Kidney epithelial cell (primary cell): Measurements from ENCODE around the gene KIRREL1. TPM values are rescaled to one million over a fixed set of nuclear protein-coding genes. Genes with fewer than 3 reads are reported as not detected.
A peak's percentile ranks its signal among the peaks of the same experiment; 100 is the strongest.

Experiments used
- DNase-seq: peaks from one replicate; pipeline ENCODE4 v3.0.0-alpha.2; 2010; ENCODE audit warnings: low read depth
- H3K27me3 ChIP-seq: 2 replicates; pipeline ENCODE4 v1.6.0; 2011; ENCODE audit warnings: low read length; ENCODE audit not compliant: control insufficient read depth, insufficient read depth
- H3K36me3 ChIP-seq: 2 replicates; pipeline ENCODE4 v1.5.1; 2011; ENCODE audit warnings: low read length; ENCODE audit not compliant: control insufficient read depth, insufficient read depth
- H3K4me3 ChIP-seq: 2 replicates; pipeline ENCODE4 v1.5.1; 2011; ENCODE audit warnings: low read depth, mild to moderate bottlenecking, control low read depth, low read length
- total RNA-seq: library from RNA; depleted of rRNA; stranded (reverse); fragments of >200 nt; gene quantifications from 2 replicates; pipeline ENCODE4 v1.2.3, GENCODE V29; 2015
- TF ChIP-seq, protein P1 (sequence below): IDR thresholded peaks from 2 replicates; pipeline ENCODE4 v1.5.1; 2011; ENCODE audit warnings: mild to moderate bottlenecking, moderate library complexity, low read length, control low read depth, inconsistent platforms; ENCODE audit not compliant: insufficient read depth, poor library complexity, severe bottlenecking

The KIRREL1 gene
- total RNA-seq, 1 donor from 2014 or later: 119 TPM

DNA sequence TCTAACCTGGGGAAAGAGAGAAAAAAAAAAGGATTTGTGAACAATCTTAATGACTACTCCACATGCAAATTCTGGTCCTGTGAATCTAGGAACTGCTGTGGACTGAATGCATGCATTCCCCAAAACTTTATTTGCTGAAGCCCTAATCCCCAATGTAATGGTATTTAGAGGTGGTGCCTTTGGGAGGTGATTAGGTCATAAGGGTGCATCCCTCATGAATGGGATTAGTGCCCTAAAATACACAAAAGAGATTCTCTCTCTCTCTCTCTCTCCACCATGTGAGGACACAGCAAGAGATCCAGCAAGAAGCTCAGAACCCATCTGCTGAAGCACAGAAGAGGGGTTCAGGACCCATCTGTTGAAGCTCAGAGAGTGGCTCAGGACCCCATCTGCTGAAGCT, 26.2 kb upstream of the KIRREL1 start:
- TF ChIP-seq, protein P1, sequence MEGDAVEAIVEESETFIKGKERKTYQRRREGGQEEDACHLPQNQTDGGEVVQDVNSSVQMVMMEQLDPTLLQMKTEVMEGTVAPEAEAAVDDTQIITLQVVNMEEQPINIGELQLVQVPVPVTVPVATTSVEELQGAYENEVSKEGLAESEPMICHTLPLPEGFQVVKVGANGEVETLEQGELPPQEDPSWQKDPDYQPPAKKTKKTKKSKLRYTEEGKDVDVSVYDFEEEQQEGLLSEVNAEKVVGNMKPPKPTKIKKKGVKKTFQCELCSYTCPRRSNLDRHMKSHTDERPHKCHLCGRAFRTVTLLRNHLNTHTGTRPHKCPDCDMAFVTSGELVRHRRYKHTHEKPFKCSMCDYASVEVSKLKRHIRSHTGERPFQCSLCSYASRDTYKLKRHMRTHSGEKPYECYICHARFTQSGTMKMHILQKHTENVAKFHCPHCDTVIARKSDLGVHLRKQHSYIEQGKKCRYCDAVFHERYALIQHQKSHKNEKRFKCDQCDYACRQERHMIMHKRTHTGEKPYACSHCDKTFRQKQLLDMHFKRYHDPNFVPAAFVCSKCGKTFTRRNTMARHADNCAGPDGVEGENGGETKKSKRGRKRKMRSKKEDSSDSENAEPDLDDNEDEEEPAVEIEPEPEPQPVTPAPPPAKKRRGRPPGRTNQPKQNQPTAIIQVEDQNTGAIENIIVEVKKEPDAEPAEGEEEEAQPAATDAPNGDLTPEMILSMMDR: no peak
- no peaks in the 10 kb centered on the region for H3K36me3 ChIP-seq
- no peaks in the 10 kb centered on the region for H3K27me3 ChIP-seq
- DNase-seq: no peak
- no peak overlapping the region for H3K4me3 ChIP-seq

DNA sequence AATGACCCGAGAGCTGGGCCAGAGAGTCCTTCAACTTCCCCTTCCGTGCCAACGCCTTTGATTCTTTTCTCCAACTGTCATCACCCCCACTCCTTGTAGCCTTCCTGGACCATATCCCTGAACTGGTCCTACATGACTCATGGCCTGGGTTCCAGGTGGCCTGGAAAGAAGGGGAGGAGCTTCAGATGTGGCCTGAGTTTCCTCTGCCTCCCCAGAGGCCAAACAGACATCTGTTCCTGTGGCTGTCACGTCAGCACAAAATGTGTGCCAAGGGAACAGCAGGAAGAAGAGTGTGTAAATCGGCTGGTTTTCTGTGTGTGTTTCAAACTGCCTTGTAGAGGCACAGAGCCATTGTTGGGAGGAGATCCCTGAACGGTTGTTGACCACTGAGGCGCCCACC, 24.9 kb upstream of the KIRREL1 start:
- TF ChIP-seq, protein P1: no peak
- peak; percentile 92 for DNase-seq

DNA sequence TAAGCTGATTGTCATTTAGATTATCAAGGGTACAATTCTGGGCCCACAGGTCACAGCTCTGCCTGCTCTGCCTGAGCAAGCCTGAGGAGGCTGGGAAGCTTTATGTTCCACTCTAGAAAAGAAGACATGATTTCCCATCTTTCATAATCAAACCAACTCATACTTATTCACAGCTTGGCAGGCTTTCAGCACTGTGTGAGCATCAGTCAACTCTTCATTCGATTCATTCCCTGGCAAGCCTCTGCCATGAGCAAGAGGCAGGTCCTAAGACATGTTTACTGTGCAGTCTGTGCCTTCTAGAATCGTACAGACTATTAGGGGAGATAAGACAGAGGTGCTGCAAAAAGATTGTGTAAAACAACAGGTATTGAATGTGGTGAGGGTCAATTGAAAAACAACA, 24.5 kb upstream of the KIRREL1 start:
- H3K27me3 ChIP-seq: no peaks in the 10 kb centered on the region
- H3K4me3 ChIP-seq: no peak overlapping the region
- no peak for DNase-seq
- TF ChIP-seq, protein P1: no peak
- H3K36me3 ChIP-seq: no peaks in the 10 kb centered on the region

More for the DNA sequence above, 24.9 kb upstream of the KIRREL1 start:
- H3K36me3 ChIP-seq: no peaks in the 10 kb centered on the region
- no peaks in the 10 kb centered on the region for H3K27me3 ChIP-seq
- no peak overlapping the region for H3K4me3 ChIP-seq

DNA sequence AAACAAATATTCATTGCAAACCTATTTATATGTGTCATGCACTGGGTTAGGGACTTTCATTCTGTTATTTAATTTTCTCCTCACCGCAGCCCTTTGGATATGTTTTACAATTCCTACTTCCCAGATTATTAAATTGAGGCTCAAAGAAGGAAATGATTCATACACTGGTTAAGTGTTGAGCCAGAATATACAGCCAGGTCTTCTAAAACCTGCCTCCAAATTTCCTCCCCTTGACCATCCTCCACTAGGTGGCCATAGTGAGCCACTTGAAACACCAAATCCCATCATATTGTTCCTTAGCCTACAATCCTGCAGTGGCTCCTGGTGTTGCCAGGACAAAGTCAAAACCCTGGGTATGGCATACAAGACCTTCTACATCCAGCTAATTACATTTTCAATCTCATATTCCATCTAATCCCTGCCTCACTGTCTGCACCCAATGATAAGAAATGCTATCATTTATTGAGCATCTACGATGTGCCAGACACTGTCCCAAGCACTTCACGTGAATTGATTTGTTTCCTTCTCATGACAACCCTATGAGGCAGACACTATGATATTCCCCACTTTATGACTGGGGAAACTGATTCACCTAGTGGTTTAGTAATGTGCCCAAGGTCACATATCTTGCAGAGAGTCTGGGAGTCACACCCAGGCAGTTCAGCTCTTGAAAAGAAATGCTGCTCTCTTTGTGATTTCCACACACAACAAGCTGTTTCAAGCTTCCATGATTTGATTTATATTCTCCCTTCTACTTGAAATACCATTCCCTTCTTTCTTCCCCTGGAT, 23.6 kb upstream of the KIRREL1 start:
- DNase-seq: no peak
- Histone ChIP-seq H3K4me3 (no peak overlapping the region), H3K27me3 (no peaks in the 10 kb centered on the region), H3K36me3 (no peaks in the 10 kb centered on the region)
- TF ChIP-seq, protein P1: peak; percentile 86

DNA sequence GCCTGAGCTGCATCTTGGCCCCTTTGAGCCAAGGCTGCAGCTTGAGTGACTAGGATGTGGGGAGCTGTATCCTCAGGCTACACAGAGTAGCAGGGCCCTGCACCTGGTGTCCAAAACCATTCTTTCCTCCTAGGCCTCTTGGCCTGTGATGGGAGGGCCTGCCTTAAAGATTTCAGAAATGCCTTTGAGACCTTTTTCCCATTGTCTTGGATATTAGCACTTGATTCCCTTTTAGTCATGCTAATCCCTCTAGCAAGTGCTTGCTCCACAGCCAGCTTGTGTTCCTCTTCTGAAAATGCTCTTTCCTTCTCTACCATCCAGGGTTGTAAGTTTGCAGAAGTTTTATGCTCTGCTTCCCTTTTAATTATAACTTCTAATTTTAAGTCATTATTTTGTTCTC, 21.7 kb upstream of the KIRREL1 start:
- TF ChIP-seq, protein P1: no peak
- H3K4me3 ChIP-seq: no peak overlapping the region
- no peaks in the 10 kb centered on the region for H3K27me3 ChIP-seq
- no peaks in the 10 kb centered on the region for H3K36me3 ChIP-seq
- no peak for DNase-seq
